Fibroblast of gingiva (primary cell): ENCODE measurements around the gene FURIN.
"Not testable (repeated sequence)": the region's sequence is repeated elsewhere in the genome, so short reads cannot be mapped to it uniquely, and the experiment has no call there.

Experiments
- DNase-seq: peaks from one replicate; pipeline ENCODE4 v3.0.0-alpha.2; 2011; ENCODE audit warnings: low read depth

The FURIN gene

DNA sequence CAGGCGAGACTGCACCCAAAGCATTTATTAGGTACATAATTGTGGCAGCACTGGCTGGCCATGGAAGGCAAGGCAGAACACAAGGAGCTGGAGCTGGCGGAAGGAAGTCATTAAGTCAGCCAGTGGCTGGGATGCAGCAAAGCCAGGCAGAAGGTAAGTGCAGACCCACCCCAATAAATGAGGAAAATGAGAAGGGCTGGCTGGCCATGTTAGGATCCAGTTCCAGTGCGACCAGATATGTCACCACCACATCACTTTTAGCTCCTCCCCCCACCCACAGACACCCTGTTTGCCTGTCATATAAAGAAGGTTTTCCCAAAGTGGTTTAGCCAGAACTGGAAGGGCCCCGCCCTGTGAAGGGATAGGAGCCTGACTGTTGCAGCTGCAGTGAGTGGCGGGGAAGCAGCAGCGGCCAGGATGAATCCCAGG lies at the start of gene FURIN:
FURIN (plus strand) TSS at position 328 of the 429 bp plus-strand sequence. CDS start 7,153 bp downstream, outside the sequence.
- no peak for DNase-seq

DNA sequence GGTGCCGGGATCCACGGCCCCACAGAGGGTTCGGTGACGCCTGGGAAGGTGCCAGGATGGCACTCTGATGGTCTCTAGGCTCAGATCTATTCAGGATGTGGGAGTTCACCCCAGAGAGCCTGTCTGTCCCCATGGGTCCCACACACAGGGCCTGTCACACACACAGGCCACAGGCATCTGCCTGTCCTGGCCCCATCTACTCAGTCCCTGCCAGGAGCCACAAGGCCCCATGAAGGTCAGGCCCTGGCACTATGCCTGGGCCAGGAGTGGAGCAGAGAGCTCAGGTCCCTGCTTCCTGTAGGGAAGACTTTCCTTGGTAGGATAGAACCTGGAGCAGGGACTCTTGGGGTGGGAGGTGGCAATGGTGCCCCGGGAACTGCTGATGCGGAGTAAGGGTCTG lies 49.0 kb upstream of the FURIN start:
- no peak for DNase-seq

DNA sequence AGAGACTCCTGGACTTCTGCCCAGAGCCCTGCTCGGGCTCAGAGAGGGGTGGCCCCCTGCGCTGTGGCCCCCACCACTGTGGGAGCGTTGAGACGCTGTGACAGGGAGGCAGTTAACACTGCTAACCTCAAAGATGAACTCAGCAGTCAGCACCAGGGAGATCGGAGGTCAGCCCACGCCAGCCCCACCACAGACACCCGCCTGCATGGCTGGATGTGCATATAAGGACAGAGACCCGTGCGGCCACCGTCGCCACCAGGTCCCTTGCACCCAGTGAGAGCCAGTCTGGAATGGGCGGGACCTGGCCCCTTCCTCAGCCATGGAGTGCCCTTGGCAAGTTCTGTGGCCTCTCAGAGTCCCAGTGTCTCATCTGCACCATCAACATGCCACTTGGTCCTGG lies 48.5 kb upstream of the FURIN start:
- no peak for DNase-seq

DNA sequence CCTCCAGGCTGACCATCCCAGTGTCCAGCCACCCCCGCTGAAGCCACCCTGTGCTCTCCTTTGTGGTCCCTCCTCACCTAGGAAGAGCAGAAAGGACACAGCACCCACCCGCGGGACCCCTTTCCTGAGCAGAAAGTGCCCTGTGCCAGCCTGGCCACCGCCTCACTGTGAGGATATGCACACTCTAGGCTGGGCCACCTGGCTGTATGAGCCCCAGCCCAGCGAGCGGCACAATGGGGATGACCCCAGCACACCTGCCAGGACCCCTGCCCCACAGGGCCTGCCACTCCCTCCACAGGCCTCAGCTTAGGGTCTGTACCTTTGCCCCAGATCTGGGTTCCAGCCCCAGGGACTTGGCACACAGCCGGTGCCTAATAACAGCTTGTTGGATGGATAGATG lies 47.9 kb upstream of the FURIN start:
- no peak for DNase-seq

DNA sequence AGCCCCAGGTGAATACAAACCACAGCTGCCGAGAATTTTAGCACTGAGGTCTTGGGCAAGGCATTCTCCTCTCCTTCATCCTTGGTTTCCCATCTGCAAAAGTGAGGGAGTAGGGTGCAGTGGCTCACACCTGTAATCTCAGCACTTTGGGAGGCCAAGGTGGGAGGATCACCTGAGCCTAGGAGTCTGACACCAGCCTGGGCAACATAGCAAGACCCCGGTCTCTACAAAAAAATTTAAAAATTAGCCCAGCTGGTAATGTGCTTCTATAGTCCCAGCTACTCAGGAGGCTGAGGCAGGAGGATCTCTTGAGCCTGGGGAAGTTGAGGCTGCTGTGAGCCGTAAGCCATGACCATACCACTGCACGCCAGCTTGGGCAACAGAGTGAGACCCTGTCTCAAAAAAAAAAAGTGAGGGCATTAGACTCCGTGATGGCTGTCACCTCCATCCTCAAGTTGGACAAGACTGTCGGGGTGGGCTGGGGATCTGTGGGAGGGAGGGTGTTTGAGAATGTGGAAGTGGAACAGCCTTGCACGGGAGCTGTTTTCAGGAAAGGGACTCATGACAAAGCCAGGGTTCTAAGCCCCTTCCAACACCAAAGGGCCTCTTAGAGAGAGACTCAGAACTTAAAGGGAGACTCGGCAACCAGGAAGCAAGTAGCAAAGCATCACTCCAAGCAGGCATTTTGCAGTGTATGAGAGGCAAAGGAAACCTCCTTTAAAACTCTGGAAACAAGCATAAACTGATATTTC lies 46.0 kb upstream of the FURIN start:
- no peak for DNase-seq

DNA sequence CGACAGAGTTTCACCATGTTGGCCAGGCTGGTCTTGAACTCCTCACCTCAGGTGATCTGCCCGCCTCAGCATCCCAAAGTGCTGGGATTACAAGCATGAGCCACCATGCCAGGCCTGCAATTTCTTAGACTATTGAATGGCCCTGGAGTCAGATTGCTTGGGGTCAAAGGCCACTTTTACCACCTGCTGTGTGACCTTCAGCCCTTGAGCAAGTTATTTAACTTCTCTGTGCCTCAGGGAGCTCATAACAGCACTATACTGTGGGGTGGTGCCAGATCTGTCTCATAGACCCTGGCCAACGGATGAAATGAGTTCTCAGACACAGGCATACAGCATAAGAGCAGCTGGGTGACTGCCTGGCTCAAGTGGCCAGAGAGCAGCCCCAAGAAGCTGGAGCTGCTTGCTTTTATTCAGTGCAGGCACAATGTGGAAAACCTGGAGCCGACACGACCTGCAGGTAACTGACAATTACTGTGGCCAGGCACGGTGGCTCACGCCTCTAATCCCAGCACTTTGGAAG lies 44.9 kb upstream of the FURIN start:
- no peak for DNase-seq

DNA sequence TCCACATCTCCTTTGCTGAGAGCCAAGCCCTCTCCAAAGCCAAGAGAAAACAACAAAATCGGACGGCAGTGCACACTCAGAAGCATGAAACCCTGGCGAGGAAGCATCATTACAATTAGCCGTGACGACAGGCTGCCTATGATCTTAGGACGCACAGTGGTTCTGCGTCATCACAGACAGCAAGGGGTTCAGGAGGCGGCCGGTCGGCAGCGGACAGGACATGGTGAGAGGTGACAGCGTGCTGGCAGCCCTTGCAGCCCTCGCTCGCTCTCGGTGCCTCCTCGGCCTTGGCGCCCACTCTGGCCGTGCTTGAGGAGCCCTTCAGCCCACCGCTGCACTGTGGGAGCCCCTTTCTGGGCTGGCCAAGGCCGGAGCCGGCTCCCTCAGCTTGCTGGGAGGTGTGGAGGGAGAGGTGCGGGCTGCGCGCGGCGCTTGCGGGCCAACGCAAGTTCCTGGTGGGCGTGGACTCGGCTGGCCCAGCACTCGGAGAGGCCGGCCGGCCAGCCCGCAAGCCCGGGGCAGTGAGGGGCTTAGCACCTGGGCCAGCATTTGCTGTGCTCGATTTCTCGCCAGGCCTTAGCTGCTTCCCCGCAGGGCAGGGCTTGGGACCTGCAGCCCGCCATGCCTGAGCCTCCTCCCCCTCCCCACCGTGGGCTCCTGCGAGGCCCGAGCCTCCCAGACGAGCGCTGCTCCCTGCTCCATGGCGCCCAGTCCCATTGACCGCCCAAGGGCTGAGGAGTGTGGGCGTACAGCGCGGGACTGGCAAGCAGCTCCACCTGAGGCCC lies 43.1 kb upstream of the FURIN start:
- not testable (repeated sequence) for DNase-seq

DNA sequence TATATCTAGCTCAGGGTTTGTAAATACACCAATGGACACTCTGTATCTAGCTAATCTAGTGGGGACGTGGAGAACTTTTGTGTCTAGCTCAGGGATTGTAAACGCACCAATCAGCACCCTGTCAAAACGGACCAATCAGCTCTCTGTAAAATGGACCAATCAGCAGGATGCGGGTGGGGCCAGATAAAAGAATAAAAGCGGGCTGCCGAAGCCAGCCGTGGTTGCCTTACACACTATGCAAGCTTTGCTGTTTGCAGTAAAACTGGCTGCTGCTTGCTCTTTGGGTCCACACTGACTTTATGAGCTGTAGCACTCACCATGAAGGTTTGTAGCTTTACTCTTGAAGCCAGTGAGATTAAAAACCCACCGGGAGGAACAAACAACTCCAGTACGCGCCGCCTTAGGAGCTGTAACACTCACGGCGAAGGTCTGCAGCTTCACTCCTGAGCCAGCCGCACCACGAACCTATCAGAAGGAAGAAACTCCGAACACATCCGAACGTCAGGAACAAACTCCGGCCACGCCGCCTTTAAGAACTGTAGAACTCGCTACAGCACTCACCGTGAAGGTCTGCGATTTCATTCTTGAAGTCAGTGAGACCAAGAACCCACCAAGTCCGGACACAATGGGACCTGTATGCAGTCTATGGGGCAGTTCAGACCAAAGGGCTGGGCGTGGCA lies 42.0 kb upstream of the FURIN start:
- DNase-seq, result not testable (repeated sequence)

DNA sequence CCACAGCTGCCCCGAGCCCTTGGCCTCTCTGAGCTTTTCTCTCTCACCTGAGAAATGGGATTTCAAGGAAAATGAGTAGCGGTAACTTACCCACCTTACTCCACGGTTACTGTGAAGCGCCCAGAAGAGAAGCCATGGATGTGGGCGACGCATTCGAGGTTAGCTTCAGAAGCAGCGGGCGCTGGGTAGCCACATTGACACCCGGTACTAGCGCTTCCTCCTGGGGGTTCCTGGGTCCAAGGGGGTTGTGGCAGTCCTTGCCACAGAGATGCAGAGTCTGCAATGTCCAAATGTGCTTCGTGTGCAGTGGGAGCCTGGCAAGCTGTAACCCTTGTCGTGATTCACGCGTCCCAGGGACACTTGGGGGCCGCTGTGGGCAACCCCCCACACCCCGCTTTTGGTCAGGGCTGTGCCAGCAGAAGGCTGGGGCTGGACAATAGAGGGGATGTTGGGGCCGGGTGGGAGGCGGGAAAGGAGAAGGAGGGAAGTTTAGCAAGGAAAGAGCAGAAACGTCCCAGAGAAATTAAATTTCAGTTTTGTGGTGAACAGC lies 41.4 kb upstream of the FURIN start:
- no peak for DNase-seq

DNA sequence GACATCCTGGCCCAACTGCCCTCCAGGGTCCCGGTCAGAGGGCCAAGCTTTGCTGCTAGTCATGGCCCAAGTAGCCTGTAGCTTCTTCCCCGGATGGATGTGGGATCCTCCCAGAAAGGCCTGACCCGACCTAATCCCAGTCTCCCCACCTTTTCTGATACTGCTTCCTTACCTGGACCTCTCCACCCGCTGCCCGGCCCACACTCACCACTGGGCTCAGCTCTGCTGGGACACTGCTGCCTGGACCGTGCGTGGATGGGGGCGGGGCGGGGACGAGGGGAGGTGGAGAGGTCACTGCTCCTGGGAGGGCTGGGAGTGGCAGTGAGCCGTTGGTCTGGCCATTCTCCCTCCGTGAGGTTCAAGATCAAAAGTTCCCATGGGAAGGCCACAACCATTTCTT lies 40.3 kb upstream of the FURIN start:
- no peak for DNase-seq

DNA sequence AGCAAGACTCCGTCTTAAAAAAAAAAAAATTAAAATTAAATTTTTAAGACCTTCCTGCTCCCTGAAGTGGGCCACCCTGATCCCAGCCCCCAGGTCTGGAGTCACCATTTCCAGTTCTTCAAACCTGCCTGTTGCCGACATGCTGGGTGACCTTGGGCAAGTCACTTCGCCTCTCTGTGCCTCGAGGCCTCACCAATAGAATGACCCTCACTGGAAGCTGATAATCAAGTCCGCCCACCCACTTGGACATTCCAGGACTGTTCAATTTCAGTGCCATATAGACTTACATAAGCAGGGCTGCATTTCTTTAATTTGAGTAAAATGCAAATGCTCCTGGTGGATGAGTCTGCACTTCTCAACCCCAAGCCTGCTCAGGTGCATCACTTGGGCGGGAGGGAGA lies 39.3 kb upstream of the FURIN start:
- DNase-seq, result no peak

DNA sequence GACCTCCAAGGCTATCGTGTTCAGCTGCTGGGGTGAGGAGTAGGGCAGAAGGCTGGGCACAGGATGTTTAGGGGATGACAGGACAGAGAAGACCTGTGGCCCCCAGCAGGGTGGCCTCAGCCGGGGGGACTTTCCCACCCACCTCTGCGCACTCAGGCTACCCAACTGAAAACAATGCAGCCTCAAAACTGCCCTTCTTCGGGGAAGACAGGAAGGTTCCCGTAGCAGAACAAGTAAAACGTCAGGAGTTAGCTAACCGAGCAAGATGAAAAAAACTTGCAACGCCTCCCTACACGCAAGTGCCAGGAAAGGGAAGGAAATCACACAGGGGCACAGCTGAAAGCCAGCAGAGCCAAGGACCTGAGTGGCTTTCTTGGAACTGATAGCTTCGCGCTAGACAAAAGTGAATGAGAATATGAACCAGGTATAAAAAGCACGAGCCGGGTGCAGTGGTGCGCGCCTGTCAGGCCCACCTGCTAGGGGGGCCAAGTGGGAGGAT lies 38.4 kb upstream of the FURIN start:
- DNase-seq, result no peak

DNA sequence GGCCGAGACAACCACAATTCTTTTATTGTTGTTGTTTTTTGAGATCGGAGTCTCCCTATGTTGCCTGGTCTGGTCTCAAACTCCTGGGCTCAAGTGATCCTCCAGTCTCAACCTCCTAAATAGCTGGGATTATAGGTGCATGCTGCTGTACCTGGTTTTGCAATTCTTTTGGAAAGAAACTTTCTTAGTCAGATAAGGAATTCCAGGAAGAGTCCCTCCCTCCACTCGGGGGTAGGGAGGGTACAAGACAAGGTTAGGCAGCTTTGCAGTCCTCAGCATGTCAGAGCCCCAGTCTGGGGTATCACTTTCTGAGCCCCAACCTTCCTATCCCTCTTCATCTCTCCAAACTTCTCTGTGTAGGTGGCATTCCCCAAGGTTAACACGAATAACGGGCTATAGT lies 33.8 kb upstream of the FURIN start:
- no peak for DNase-seq

DNA sequence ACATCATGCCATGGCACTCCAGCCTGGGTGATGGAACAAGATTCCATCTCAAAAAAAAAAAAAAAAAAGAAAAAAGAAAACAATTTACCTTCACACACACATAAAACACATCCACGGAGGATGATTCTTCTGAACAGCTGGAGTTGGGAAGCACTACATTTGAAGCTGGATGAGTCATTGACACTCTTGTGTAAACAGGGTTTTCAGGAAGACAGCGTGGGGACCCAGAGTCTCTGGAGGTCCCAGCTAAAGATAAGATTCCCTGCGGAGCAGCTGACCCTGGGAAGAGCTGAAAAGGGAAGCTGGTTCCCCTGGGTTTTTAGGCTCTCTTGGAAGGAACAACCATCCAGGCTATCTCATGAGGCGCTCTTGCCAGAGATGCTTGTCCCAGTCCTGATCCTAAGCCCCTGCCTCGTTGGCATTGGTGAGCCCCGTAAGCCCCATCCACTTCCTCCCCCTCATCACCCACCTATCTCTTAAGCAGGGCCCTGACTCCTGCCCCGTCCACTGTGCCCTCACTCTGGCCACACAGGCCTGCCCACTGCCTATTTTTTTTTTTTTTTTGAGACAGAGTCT lies 32.0 kb upstream of the FURIN start:
- peak; percentile 43 for DNase-seq

DNA sequence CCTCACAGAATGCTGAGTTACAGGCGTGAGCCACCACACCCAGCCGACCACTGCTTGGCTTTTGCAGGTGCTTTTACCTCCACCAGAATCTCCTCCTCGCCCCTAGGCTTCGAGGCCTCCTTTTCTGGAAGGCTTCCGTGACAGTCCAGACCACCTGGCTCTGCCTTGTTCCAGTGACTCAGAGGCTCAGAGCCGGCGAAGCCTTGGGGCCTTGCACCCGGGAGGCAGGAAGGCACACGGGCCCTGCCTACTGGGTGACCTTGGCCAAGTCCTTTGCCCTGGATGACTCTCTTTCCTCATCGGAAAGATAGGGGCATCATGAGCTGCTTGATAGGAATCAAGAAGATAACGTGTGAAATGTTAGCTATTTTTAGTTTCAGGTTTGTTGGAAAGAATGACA lies 31.3 kb upstream of the FURIN start:
- no peak for DNase-seq

DNA sequence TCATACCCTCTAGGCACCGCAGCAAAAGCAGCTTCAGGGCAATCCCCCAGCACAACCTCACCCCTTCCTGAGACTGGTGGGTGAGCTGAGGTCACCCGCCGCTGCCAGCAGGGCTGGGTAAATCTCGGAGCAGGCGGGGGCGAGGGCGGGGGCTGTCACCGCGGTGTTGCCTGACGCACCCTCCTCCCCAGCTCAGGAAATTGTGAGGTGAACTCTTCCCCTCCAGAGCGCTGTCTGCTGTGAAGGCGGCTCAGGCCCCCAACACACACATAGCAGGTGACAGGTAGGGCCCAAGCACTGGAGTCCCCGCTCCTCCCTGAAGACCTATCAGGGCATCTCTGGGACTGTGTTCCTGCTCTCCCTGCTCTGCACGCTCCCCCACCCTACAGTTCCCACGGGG lies 30.2 kb upstream of the FURIN start:
- DNase-seq, result no peak

DNA sequence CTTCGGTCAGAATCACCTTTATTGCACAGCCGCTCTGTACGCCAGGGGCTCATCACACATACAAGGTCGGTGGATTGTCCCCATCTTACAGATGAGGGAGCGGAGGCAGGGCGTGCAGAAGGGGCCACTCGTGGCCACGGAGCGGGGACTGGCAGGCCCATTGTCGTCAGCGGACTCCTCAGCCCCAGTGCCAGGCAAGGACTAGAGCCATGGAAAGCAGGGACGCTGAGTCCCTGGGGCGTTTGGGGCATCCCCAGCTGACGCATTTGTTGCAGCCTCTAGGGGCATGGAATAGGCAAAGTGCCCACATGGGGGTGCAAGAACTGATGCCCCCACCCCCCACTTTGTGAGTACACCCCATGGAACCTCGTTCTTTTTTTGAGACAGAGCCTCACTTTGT lies 29.8 kb upstream of the FURIN start:
- no peak for DNase-seq

DNA sequence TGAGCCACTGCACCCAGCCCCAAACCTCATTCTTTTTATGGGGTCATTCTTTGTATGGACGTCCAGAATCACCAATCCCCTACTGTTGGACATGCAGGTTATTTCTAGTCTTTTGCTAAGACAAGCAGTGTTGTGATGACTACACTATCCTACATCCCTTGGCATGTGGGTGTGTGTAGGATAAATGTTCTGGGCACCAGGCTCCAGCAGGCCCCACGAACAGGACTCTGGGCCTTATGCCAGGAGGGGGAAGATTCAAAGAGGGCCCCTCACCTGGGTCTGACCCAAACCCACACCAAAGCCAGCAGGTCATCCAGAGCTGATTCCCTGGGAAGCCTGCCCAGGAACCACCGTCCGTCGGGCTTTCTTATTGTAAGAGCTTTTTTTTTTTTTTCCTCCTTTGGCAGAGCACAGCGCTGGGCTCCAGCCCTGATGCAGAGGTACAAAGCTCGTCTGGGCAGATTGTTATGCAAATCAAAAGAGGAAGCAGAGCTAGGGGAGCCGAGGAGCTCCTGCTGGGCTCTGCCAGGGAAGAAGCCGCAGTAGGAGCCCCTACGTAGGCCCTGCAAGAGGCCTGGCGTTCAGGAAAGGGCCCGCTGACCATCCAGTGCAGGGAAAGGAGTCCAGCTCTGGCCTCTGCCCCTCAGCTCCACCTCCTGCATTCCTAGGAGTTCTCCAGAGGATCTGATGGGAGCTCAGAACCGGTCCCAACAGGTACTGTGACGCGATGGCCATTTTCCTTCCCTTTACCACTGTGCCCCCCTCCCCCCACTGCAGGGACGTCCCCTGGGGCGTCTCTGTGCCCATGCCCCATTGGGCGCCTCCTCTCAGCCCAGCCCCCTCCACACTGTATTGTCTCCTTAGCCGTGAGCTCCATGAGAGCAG lies 29.0 kb upstream of the FURIN start:
- no peak for DNase-seq

DNA sequence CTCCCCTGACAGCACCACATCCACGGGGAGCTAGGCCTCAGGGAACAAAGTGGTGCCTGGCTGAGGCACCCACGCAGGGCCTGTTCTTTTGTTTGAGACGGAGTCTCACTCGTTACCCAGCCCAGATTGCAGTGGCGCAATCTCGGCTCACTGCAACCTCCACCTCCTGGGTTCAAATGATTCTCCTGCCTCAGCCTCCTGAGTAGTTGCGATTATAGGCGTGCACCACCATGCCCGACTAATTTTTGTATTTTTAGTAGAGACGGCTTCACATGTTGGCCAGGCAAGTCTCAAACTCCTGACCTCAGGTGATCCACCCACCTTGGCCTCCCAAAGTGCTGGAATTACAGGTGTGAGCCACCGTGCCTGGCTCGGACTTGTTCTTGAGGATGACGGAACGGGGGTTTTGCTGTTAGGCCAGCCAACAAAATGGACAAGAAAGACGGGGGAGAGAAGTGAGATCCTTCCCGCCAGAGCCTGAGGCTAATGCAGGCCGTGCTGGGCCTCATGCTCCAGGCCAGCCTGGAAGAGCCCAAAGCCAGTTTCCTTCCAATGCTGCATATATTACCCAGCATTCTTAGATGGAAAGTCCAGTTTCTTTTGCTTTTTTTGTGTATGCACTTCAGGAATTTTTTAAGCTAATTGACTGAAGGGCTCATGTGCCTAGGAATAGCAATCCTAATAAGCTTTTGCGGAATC lies 28.1 kb upstream of the FURIN start:
- DNase-seq, result no peak

DNA sequence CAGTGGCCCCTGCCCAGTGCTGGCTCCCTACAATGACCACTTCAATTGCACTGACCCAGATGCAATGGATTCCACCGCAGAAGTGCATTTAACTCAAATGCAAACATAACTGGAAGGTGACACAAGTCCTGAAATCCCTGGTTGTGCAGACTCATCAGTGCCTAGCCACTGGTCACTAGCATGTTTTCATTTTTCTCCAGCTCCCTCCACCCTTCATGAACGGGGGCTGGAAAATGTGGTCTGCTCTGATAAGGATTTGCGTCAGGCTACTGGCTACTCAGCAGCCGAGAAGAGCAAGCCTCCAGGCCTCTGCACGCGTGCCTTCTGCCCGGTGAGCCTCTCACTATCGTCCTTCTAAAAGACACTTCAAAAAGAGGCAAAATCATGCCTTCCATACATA lies 27.4 kb upstream of the FURIN start:
- DNase-seq, result no peak
